Loucy (cell line): Measurements from ENCODE around the gene ACP3.

Source experiments
- H2AFZ ChIP-seq: fragments of 200-600 bp; sonication (generic); 2 replicates; pipeline ENCODE4 v1.6.0; 2016; ENCODE audit warnings: antibody characterized with exemption, mild to moderate bottlenecking, low read length, moderate library complexity
- H3F3A ChIP-seq: fragments of 200-600 bp; 2 replicates; pipeline ENCODE4 v1.6.0; 2016; ENCODE audit warnings: antibody characterized with exemption, low read depth, mild to moderate bottlenecking
- H3K27me3 ChIP-seq: fragments of 200-600 bp; sonication (generic); 2 replicates; pipeline ENCODE4 v1.6.1; 2014; ENCODE audit warnings: low read length, mild to moderate bottlenecking; ENCODE audit not compliant: insufficient read depth, poor library complexity, severe bottlenecking
- H3K36me3 ChIP-seq: fragments of 200-600 bp; sonication (generic); 2 replicates; pipeline ENCODE4 v1.6.1; 2016; ENCODE audit warnings: low read length; ENCODE audit not compliant: insufficient read depth
- H3K4me1 ChIP-seq: fragments of 200-600 bp; sonication (generic); 2 replicates; pipeline ENCODE4 v1.5.1; 2014; ENCODE audit warnings: low read length, mild to moderate bottlenecking; ENCODE audit not compliant: insufficient read depth, poor library complexity, severe bottlenecking
- H3K4me2 ChIP-seq: fragments of 200-600 bp; sonication (generic); 2 replicates; pipeline ENCODE4 v1.6.0; 2014; ENCODE audit warnings: antibody characterized with exemption, low read length, low read depth, mild to moderate bottlenecking; ENCODE audit not compliant: poor library complexity, severe bottlenecking
- H3K4me3 ChIP-seq: fragments of 200-600 bp; sonication (generic); 2 replicates; pipeline ENCODE4 v1.5.1; 2014; ENCODE audit warnings: low read length, mild to moderate bottlenecking, mixed read lengths; ENCODE audit not compliant: poor library complexity, severe bottlenecking
- H3K79me2 ChIP-seq: fragments of 200-600 bp; sonication (generic); 2 replicates; pipeline ENCODE4 v1.6.1; 2014; ENCODE audit warnings: low read length; ENCODE audit not compliant: insufficient read depth
- H3K9ac ChIP-seq: fragments of 200-600 bp; sonication (generic); 2 replicates; pipeline ENCODE4 v1.6.0; 2014; ENCODE audit warnings: mild to moderate bottlenecking, low read depth, low read length, moderate library complexity; ENCODE audit not compliant: poor library complexity, severe bottlenecking
- H3K9me2 ChIP-seq: fragments of 200-600 bp; sonication (generic); replicated peaks from 2 replicates; pipeline ENCODE4 v1.6.1; 2016; ENCODE audit warnings: low read depth, low read length, mixed read lengths
- H3K9me3 ChIP-seq: fragments of 200-600 bp; sonication (generic); 2 replicates; pipeline ENCODE4 v1.6.1; 2014; ENCODE audit warnings: mild to moderate bottlenecking, antibody characterized with exemption, low read length, low read depth; ENCODE audit not compliant: insufficient read depth
- H4K20me1 ChIP-seq: fragments of 200-600 bp; sonication (generic); 2 replicates; pipeline ENCODE4 v1.6.0; 2014; ENCODE audit warnings: antibody characterized with exemption, low read length, mild to moderate bottlenecking; ENCODE audit not compliant: insufficient read depth, poor library complexity, severe bottlenecking
- EZH2phosphoT487 ChIP-seq: fragments of 200-600 bp; IDR thresholded peaks from 2 replicates; pipeline ENCODE4 v1.6.1; 2018; ENCODE audit warnings: antibody characterized with exemption, mild to moderate bottlenecking, moderate library complexity, borderline replicate concordance
- TF ChIP-seq, protein P1 (sequence below): fragments of 200-600 bp; sonication (generic); conservative IDR thresholded peaks from 2 replicates; pipeline ENCODE4 v1.5.1; 2014; ENCODE audit warnings: mild to moderate bottlenecking, antibody characterized with exemption, low read length

Gene ACP3

DNA sequence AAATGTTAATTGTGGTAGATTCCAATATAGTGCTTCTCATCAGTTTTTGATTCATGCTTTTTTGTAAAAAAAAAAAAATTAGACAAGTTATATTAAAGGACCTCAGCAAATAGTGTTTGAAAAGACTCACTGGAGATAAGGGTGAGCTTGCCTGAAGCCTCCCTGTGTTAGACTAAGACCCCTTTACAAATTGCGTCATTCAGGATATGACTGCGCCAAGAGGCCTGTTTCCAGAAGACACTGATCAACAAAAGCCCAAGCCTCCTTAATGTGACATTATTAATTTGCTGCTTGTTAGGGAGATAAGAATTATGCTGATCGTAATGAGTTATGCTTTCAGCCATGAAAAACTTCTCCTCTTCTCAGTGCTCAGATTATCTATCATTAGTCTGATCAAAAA, 87.1 kb downstream of the ACP3 start:
- Histone ChIP-seq H3K36me3 (no peaks in the 10 kb centered on the region), H3K4me1 (peaks cover 6% of the 10 kb centered on the region), H3K9me3 (no peaks in the 10 kb centered on the region), H3F3A (no peaks in the 10 kb centered on the region), H3K4me2 (no peak overlapping the region), H3K4me3 (no peak overlapping the region), H2AFZ (0 out of 2 replicates have a peak overlapping the region, but pooled peaks have one; percentile 67), H3K27me3 (no peaks in the 10 kb centered on the region), H3K9ac (no peak overlapping the region), H3K9me2 (no peaks in the 10 kb centered on the region), H4K20me1 (no peaks in the 10 kb centered on the region), H3K79me2 (no peaks in the 10 kb centered on the region)
- TF ChIP-seq, protein P1, sequence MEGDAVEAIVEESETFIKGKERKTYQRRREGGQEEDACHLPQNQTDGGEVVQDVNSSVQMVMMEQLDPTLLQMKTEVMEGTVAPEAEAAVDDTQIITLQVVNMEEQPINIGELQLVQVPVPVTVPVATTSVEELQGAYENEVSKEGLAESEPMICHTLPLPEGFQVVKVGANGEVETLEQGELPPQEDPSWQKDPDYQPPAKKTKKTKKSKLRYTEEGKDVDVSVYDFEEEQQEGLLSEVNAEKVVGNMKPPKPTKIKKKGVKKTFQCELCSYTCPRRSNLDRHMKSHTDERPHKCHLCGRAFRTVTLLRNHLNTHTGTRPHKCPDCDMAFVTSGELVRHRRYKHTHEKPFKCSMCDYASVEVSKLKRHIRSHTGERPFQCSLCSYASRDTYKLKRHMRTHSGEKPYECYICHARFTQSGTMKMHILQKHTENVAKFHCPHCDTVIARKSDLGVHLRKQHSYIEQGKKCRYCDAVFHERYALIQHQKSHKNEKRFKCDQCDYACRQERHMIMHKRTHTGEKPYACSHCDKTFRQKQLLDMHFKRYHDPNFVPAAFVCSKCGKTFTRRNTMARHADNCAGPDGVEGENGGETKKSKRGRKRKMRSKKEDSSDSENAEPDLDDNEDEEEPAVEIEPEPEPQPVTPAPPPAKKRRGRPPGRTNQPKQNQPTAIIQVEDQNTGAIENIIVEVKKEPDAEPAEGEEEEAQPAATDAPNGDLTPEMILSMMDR: no peak
- TF ChIP-seq EZH2phosphoT487: no peak

DNA sequence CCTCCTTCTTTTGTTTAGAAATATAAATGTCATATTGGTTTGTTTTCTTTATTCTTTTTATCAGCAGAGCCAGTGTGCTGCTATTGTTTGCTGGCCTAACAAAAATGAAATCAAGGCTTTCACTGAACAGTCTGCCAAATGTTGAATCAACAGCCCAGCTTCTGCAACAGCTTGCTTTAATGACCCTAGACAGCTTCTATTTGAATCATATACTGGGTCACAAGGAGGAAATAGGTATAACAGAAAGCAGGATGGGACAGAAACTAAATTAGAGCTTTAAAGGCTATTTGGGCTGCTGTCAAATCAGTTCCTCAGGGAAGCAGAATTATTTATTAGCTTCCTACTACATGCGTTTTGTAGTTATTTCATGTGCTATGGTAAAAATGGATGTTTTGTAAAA, 88.0 kb downstream of the ACP3 start:
- Histone ChIP-seq H2AFZ (peak overlapping the region; percentile 67; the same call in 1 of the 2 replicates), H3K4me3 (no peak overlapping the region), H3K9me3 (no peaks in the 10 kb centered on the region), H3K36me3 (no peaks in the 10 kb centered on the region), H3K27me3 (no peaks in the 10 kb centered on the region), H3K79me2 (no peaks in the 10 kb centered on the region), H4K20me1 (no peaks in the 10 kb centered on the region), H3F3A (no peaks in the 10 kb centered on the region), H3K4me2 (no peak overlapping the region), H3K9me2 (no peaks in the 10 kb centered on the region), H3K9ac (no peak overlapping the region), H3K4me1 (peaks cover 6% of the 10 kb centered on the region)
- TF ChIP-seq, protein P1: no peak
- TF ChIP-seq EZH2phosphoT487: no peak

DNA sequence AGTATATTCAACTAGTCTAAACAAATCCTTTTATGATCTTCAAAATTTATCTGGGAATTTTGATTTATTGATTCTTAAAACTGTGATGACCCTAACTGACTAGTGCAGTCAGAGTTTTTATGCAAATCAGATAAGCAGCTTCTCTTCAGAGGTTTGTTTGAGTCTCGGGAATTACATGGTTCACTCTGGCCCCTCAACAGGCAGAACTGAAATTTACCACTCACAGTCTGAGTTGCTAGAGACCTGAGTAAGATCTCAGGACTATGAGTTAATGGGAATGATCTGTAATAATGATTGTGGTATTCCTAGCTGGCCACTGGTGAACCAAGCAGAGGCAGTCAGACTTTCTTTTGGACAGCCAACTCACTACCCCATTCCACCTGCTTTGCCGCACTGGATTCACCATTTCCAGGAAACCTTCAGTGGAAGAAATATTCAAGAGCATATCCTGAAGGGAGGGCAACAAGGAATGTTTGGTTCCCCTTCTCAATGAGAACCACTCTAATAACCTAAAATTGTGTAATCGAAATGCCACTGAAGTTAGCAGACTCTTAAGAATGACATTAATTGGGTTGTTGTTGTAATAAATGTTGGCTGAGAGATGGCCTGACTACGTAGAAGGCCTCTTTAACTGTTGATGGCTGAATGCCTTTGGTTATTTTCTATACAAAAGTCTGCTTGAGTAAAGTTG, 88.5 kb downstream of the ACP3 start:
- Histone ChIP-seq H3K27me3 (no peaks in the 10 kb centered on the region), H3K36me3 (no peaks in the 10 kb centered on the region), H3K9me3 (no peaks in the 10 kb centered on the region), H3K79me2 (no peaks in the 10 kb centered on the region), H4K20me1 (no peaks in the 10 kb centered on the region), H2AFZ (no peak overlapping the region), H3K9me2 (no peaks in the 10 kb centered on the region), H3K4me1 (peaks cover 6% of the 10 kb centered on the region), H3K4me3 (no peak overlapping the region), H3F3A (no peaks in the 10 kb centered on the region), H3K4me2 (no peak overlapping the region), H3K9ac (no peak overlapping the region)
- no peak for TF ChIP-seq EZH2phosphoT487
- TF ChIP-seq, protein P1: no peak
